Umbilical cord (tissue), 2 donors: ENCODE results near the gene JMJD8. TPM values are rescaled to one million over a fixed set of nuclear protein-coding genes. Genes with fewer than 3 reads are reported as not detected.
A peak's percentile ranks its signal among the peaks of the same experiment; 100 is the strongest.

Source experiments
- DNase-seq: peaks from one replicate; pipeline ENCODE4 v3.0.0-alpha.2; 2015; ENCODE audit warnings: low spot score
- total RNA-seq: library from RNA; depleted of rRNA; stranded (reverse); fragments of >200 nt; gene quantifications from one replicate; pipeline ENCODE4 v1.2.3, GENCODE V29; 2014; ENCODE audit warnings: low replicate concordance; ENCODE audit not compliant: insufficient read depth

Gene JMJD8
- 20.5 TPM for total RNA-seq

GRCh38 chr16:684071-684794 lies at the start of gene JMJD8:
TSS of gene JMJD8 (minus strand) at chr16:684334. CDS start at chr16:684319, 15 bp downstream.
- peak; percentile 97 for DNase-seq

- DNase-seq = no peak
Measured at GRCh38 chr16:733382-734207, 49.5 kb upstream of the JMJD8 start.

- no peak for DNase-seq
Measured at GRCh38 chr16:732936-733335, 48.8 kb upstream of the JMJD8 start.

- no peak for DNase-seq
Measured at GRCh38 chr16:732332-732731, 48.2 kb upstream of the JMJD8 start.

- DNase-seq = no peak
Measured at GRCh38 chr16:730666-731509, 46.8 kb upstream of the JMJD8 start.

- no peak for DNase-seq
Measured at GRCh38 chr16:729768-730665, 45.9 kb upstream of the JMJD8 start.

- no peak for DNase-seq
Measured at GRCh38 chr16:728890-729744, 45.0 kb upstream of the JMJD8 start.

- peak; percentile 50 for DNase-seq
Measured at GRCh38 chr16:728131-728889, 44.2 kb upstream of the JMJD8 start.

GRCh38 chr16:727291-727977 lies 43.3 kb upstream of the JMJD8 start:
- DNase-seq = no peak

- DNase-seq = no peak
Measured at GRCh38 chr16:726438-727290, 42.5 kb upstream of the JMJD8 start, which contains the start of the genes CCDC78 and HAGHL. TSS of gene CCDC78 (minus strand) at chr16:726443. CDS start at chr16:726367, 76 bp downstream. TSS of gene HAGHL (plus strand) at chr16:727106. CDS start at chr16:727510, 404 bp downstream.

GRCh38 chr16:726188-726437 lies 42.0 kb upstream of the JMJD8 start:
- no peak for DNase-seq

GRCh38 chr16:725463-726187 lies 41.5 kb upstream of the JMJD8 start:
- DNase-seq = no peak

GRCh38 chr16:725041-725376 lies 40.9 kb upstream of the JMJD8 start:
- no peak for DNase-seq

GRCh38 chr16:724188-725040 lies 40.3 kb upstream of the JMJD8 start:
- no peak for DNase-seq

GRCh38 chr16:723695-724094 lies 39.6 kb upstream of the JMJD8 start:
- DNase-seq = no peak
